ENCODE measurements around the gene SUSD5.
"Not testable (repeated sequence)": the region's sequence is repeated elsewhere in the genome, so short reads cannot be mapped to it uniquely, and the experiment has no call there.

SUSD5 gene

DNA sequence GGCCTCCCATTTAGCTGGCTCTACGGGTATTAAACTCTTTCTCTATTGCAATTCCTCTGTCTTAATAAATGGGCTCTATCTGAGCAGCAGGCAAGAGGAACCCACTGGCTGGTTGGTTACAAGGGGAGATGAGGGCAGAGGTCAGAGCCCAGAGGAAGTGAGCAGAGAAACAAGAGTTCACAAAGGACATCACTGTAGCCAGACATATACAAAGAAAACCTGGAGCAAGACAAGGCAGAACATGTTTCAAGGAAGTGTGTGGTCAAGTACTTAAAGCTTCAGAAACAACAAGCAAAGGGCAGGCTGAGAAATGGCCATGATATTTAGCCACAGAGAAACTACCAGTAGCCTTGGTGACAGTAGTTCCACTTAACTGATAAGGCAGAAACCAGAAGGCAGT, 24.3 kb downstream of the SUSD5 start:
- no peak for DNase-seq (ENCODE audit: low read depth)

DNA sequence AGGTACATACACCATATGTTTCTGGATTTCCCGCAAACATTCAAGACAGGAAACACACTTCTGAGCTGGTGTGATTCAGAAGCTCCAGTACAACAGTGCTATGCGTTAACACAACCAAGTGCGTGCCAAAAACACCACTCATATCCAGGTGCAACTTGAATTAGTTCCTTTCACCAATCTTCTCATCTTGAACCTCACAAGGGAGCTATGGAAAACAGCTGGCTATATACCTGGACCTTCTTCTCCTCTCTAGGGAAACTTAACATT, 31.3 kb downstream of the SUSD5 start:
- peak; percentile 26 for DNase-seq (ENCODE audit: low read depth)

DNA sequence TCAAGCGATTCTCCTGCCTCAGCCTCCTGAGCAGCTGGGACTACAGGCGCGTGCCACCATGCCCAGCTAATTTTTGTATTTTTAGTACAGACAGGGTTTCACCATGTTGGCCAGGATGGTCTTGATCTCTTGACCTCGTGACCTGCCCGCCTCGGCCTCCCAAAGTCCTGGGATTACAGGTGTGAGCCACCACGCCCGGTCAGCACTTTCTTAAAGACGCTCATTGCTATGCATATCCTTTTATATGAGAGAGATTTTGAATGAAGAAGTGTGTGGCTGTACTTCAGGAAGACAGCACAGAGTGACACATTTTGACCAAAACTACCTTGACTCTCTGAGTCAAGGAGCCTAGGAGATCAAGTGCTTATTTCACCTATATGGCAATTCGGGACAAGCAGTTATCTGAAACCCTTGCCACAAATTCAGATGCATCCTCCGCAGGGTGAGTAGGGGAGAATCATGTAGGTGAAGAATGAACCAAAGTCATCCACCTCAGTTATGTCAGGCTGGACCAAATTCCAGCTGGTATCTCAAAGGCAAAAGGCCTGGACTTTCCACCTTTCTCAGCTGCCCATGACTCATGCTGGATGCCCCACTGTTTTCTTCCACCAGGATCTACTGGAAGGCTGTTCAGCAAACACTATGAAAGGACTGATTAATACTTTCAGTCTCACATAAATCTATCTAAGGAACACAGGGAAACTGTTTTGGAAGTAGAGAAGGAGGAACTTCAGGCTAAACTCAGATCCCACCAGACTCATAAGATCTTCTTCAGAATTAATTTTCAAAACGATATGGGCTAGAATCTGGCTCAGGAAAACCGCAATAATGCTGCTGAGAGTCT, 31.9 kb downstream of the SUSD5 start:
- peak; percentile 44 for DNase-seq (ENCODE audit: low read depth)

DNA sequence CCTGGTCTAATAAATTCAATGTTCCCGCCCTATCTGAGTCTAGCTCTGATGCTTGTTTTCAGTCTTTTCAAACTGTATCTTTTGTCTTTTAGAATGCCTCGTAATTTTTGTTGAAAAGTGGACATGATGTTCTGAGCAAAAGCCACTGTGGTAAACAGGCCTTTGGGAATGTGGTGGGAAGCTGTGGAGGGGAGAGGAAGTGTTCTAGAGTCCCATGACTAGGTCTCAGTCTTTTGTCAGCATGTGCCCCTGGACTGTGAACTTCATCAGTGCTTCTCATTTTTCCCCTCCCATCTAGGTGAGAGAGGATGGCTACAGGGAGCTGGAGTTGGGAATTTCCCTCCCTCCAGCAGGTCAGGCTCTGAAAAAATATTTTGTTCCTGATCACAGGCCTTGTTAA, 33.7 kb downstream of the SUSD5 start:
- DNase-seq (ENCODE audit: low read depth) = no peak

DNA sequence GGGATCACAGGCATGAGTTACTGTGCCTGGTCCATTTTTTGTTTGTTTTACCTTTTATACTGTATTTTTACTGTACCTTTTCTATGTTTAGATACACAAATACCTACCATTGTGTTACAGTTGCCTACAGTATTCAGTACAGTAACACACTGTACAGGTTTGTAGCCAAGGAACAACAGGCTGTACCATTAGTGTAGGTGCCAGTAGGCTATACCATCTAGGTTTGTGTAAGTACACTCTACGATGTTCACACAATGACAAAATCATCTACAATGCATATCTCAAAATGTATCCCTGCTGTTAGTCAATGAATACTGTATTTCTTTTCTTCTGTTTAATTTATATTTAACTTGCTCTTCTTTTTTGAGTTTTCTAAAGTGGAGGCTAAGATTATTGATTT, 37.0 kb downstream of the SUSD5 start:
- not testable (repeated sequence) for DNase-seq (ENCODE audit: low read depth)

DNA sequence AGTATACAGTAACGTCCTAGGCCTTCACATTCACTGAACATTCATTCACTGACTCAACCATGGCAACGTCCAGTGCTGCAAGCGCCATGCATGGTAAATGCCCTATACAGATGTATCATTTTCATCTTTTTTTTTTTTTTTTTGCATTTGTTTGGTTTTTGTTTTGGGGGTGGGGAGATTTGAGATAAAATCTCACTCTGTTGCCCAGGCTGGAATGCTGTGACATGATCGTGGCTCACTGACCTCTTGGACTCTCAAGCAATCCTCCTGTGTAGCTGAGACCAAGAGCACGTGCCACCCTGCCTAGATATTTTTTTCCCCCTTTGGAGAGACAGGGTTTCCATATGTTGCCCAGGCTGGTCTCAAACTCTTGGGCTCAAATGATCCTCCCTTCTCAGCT, 37.4 kb downstream of the SUSD5 start:
- DNase-seq (ENCODE audit: low read depth) = no peak

DNA sequence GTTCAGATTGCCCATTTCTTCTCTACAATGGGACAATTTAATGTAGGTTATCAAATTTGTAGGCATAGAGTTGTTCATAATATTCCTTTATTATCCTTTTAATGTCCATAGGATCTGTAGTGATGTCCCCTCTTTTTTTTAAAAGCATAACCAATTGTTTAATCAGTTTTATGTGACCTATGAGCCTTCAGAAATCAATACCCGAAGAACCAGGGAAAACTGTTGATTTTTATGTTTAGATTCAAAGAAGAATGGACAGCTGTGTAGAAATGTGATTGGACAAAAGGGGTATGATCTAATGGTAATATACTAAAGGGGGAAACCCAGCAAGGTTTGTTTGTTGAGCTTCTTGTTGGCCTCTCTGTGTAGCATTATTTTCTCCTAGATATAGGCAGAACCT, 39.5 kb downstream of the SUSD5 start:
- no peak for DNase-seq (ENCODE audit: low read depth)

DNA sequence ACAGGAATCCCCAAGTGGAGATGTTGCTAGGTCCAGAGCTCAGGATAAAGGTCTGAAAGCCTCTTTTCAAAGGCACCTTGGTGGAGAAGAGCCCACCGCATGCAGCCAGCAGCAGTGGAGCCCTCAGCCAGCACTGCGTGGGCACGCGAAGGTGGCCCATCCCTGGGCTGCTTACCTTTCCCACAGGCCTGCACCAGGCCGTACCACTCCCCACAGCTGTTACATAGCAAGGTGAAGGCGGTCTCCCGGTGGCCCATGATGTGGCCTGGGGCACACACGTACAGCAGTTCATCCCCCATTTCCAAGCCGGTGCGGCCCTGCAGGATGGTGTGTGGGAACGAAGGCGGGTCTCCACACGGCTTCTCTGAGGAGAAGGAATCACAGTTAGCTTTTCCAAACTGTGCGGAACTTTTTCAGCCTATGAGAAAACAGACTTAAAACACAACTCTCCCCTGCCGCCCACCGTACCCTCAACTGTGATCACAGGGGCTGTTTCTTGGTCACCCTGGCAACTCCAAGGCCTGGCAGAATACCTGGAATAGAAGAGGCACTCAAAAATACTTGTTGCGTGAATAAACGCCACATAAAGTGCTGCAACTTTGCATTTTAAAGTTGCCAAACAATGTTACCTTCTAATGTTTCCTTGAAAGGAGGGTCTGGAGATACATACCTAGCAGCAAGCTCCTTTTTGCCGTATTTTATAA, 43.7 kb downstream of the SUSD5 start:
- DNase-seq (ENCODE audit: low read depth) = no peak

DNA sequence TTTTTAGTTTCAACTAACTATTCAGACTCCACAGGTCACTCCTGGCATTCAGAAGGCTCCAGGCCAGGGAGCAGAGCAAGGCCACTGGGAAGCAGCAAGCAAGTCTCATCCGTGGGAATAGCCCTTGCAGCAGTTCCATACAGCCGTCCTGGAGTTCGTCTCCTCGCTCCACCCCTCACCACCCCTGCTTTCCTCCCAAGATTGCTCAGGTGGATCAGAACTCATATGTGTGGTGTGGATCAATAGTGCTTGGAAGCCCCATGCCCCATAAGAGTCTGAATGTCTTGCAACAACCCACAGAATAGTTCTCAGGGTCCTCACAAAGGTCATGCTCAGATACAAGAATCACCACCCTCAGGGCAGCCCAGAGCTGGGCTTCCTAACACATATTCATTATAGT, 44.5 kb downstream of the SUSD5 start:
- DNase-seq (ENCODE audit: low read depth) = no peak

DNA sequence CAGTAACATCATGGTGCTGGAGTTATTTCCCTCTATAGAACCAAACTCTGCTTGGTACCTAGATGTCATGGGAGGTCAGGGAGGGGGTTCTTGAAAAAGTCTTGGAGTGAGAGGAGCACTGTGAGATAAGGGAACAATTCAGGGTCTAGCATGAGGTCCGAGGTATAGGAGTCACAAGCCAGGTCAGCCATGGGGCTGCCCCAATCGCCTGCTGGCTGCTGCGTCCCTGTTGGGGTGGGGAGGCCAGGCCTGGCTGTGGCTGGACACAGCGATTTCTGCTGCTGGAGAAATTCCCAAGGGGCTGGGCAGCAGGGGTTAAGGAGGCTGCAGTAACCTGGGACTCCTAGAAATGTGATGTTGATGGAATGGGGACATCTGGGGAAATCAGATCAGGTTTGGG, 44.9 kb downstream of the SUSD5 start:
- no peak for DNase-seq (ENCODE audit: low read depth)

DNA sequence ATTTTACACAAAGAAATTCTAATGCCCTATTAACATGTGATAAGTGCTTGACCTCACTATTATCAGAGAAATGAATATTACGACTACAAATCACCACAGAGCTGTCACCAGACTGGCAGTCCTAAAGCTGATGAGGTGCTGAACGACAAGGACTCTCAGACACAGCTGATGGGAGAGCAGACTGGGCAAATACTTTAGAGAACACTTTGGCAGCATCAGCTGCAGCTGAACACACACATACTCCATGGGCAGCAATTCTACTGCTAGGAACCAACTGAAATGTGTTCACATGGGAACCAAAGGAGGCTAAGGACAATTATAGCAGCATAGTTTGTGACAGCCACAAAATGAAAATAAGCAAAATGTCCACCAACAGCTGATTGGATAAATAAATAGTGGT, 45.5 kb downstream of the SUSD5 start:
- DNase-seq (ENCODE audit: low read depth) = no peak

DNA sequence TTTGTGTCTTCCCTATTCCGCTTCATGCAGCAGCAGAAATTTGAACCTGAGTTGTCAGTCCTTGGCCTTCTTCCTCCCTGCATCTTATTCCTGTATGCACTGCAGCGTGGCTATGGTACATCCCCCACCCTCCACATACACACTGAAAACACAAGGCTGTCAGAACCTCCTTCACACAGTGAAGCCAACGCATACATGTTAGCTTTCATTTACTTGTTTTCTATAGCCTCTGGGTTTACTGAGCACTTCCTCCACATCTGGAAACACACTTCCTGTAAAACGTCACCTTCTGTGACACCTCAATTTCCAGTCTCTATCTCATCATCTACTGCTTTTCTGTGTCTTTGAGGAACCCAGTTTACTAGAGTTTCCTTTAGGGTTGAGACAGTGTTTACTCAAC, 47.0 kb downstream of the SUSD5 start:
- DNase-seq (ENCODE audit: low read depth) = no peak

DNA sequence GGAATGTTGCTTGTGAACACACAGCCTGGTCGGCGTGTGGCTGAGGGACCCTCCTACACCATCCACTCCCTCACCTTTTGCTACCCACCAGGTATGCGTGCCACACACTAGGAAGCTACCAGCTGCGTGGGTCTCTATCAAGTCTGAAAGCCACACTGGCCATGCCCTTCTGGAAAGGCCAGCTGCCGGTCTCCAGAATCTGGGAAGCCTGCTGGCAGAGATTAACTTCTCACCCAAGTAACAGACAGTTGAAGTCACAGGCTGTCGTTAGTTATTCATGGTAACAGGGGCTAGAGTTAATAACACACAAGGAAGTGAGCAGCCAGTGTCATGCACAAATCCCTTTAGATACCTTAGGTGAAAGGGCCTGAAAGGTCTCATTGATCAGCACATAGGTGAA, 48.1 kb downstream of the SUSD5 start:
- no peak for DNase-seq (ENCODE audit: low read depth)

DNA sequence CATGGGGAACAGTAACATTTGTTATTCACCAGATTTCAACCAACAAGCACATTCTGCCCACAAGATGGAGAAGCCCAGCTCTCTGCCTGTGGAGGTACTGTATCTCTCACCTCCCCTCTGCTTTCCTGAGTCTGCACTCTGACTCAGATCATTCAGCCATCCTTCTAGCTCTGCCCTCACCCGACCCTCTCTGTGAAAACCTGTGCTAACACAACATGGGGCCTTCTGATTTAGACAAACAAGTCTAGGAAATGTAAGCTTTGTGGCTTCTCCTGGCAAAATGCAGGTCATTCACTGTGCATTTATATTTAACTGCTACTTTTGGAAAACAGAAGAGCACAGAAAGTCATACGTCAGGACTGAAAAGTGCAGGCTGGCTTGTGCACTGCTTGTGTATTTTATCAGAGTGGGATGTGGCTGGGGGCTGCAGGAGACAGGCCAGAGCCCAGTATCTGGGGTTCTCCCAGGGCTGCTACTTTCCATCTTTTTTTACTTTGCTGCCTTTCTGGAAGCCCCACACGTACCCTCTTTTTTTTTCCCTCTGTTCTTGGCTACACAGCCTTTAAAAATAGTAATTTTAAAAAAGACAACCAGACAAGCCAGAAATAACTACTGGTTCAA, 50.8 kb downstream of the SUSD5 start:
- DNase-seq (ENCODE audit: low read depth) = peak; percentile 31

DNA sequence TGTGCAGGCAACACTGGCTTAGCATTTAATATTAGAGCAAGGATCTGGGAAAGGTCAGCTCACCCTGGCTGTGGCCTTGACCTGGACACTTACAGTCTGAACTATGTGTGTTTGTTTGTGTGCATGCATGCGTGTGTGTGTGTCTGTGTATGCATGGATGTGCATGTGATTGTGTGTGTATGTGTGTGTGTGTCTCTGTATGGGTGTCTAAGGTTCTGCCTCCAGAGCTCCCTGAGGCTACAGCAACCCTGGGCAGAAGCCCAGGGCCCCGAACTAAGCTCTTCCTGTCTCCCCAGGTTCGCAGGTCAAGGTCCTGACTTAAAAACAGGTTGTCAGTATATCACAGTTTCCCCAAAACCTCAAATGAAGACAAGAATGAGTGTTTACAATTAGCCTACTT, 51.3 kb downstream of the SUSD5 start:
- no peak for DNase-seq (ENCODE audit: low read depth)

DNA sequence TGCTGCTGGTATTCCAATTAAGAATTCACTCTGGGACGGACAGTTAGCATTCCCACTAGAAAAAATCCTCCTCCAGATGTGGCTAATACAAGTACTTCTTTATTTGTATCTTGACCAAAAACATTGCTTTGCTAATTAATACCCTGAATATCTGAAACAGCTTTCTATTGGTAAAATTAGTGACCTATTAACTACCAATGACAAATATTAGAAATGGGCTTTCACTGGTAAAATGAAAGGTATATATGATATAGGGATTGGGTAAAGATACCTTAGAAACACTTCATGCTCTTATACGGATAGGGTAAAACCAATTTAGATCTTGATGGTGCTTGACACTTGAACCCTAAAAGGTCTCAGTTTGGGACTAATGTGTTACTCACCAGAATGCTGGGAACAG, 52.5 kb downstream of the SUSD5 start:
- no peak for DNase-seq (ENCODE audit: low read depth)

DNA sequence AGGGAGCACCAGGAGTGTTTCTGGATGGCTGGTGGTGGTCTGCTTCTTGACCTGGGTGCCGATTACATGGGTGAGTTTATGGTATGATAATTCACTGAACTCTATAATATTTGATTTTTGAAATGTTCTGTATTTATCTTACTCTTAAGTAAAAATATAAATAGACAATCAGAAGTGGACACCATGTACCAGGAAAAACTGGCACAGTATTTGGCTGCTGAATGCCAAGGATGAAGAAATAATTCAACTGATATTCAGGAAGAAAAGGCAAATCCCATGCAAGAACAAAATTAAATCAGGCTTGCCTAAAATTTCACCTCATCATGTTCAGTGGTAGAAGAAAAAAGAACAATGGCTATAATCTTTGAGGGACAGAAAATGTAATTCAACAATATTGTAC, 53.2 kb downstream of the SUSD5 start:
- no peak for DNase-seq (ENCODE audit: low read depth)

DNA sequence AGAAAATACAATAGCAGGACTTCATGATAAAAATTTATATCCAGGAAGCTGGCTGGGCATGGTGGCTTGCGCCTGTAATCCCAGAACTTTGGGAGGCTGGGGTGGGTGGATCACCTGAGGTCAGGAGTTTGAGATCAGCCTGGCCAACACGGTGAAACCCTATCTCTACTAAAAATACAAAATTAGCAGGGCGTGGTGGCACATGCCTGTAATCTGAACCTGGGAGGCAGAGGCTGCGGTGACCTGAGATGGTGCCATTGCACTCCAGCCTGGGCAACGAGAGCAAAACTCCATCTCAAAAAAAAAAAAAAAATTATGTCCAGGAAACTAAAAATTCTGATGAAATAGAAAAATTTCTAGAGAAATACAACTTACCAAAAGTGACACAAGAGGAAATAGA, 56.0 kb downstream of the SUSD5 start:
- DNase-seq (ENCODE audit: low read depth) = not testable (repeated sequence)

DNA sequence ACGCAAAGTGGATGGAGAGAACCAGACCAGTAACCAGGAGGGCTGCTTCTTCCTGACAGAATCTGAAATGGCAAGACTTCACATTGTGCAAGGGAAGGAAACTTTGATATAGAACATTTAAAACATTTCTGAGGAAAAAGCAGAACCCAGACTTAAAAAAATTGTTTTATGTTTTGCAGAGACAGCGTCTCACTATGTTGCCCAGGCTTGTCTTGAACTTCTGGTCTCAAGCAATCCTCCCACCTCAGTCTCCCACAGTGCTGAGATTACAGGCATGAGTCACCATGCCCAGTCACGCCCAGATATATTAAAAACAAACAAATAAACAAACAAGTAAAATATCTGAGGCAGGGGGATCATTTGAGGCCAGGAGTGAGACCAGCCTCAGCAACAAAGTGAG, 58.6 kb downstream of the SUSD5 start:
- no peak for DNase-seq (ENCODE audit: low read depth)

DNA sequence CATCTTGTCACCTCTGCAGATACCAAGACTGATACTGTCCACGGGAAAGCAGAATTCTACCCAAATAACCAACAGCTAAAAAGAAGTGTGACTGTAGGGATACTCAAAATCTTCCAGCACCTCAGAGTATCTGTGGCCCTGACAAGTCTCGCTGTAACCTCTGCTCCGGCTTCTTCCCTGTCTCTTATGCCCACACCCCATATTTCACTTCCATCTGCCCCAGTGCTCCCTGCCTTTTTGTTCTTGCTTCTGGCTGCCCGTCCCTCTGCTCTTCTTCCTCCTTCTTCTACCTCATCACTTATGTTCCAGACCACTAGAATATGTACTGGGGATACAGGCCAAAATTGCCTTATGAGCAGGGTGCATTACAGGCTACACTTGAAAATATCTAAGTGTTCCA, 59.4 kb downstream of the SUSD5 start:
- DNase-seq (ENCODE audit: low read depth) = no peak

DNA sequence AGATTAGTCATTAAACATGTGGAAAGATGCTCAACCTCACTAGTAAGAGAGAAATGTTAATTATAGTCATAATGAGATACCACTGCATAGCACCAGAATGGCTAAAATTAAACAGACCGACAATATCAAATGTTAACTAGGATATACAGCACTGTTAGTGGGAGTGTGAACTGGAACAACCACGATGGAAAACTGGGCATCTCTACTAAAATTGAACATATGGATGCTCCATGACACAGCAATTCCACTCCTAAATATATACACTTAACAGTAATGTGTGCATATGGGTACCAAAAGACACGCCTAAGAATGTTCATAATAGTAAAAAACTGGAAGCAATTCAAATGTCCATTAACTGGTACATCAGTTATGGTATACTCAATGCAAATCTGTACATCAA, 63.3 kb downstream of the SUSD5 start:
- no peak for DNase-seq (ENCODE audit: low read depth)

DNA sequence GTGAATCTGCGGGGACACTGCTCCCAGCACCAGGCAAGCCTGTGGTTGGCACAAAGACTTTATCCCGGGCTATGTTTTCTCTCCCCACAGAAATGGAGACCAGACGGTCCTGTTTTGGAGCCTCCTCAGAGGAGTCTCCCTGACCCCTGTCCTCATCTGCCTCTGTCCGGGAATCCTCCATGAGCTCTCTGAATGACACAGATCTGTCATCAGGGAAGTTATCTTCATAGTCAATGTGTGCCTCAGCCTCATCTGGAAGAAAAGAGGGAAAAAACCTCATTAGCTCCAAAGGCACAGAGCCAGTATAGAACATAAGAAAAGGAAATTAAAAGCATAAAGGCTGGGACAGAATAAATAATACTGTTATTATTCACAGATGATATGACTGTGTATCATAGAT, 64.8 kb downstream of the SUSD5 start:
- DNase-seq (ENCODE audit: low read depth) = no peak
